Medulla oblongata (tissue), 1 donor: ENCODE data around the gene SARS2.
A peak's percentile ranks its signal among the peaks of the same experiment; 100 is the strongest.
"Not testable (repeated sequence)": the region's sequence is repeated elsewhere in the genome, so short reads cannot be mapped to it uniquely, and the experiment has no call there.

Experiments
- DNase-seq: peaks from one replicate; pipeline ENCODE4 v3.0.0-alpha.2; 2015; ENCODE audit errors: extremely low spot score

SARS2 gene

GRCh38 chr19:38892841-38893240 is 37.7 kb downstream of the SARS2 start:
- no peak for DNase-seq

GRCh38 chr19:38891771-38892170 is 38.8 kb downstream of the SARS2 start:
- DNase-seq = peak; percentile 74

GRCh38 chr19:38890686-38891085 is 39.9 kb downstream of the SARS2 start:
- DNase-seq = no peak

GRCh38 chr19:38889803-38890202 is 40.8 kb downstream of the SARS2 start:
- DNase-seq = no peak

- no peak for DNase-seq
These were observed 41.7 kb downstream of the SARS2 start for GRCh38 chr19:38888876-38889275.

- DNase-seq = not testable (repeated sequence)
These were observed 45.9 kb downstream of the SARS2 start for GRCh38 chr19:38884691-38885090.

GRCh38 chr19:38883286-38883685 is 47.3 kb downstream of the SARS2 start:
- DNase-seq = no peak

- DNase-seq = no peak
These were observed 49.5 kb downstream of the SARS2 start for GRCh38 chr19:38880882-38881609.

- DNase-seq = no peak
These were observed 50.3 kb downstream of the SARS2 start for GRCh38 chr19:38880076-38880881.

- DNase-seq = no peak
These were observed 51.2 kb downstream of the SARS2 start for GRCh38 chr19:38879400-38879751.

GRCh38 chr19:38878575-38879399 is 51.8 kb downstream of the SARS2 start:
- DNase-seq = no peak

- no peak for DNase-seq
These were observed 52.6 kb downstream of the SARS2 start, which contains the start of gene RINL for GRCh38 chr19:38877781-38878574. TSS of gene RINL (minus strand) at chr19:38878275. CDS start at chr19:38876742, 1,533 bp downstream.

- DNase-seq = no peak
These were observed 54.7 kb downstream of the SARS2 start for GRCh38 chr19:38875656-38876395.

- DNase-seq = not testable (repeated sequence)
These were observed 57.2 kb downstream of the SARS2 start for GRCh38 chr19:38873400-38873799.

GRCh38 chr19:38870612-38871011 is 60.0 kb downstream of the SARS2 start:
- DNase-seq = no peak

- peak; percentile 62 for DNase-seq
These were observed 60.5 kb downstream of the SARS2 start for GRCh38 chr19:38869836-38870607.

GRCh38 chr19:38869160-38869835 is 61.3 kb downstream of the SARS2 start:
- no peak for DNase-seq

GRCh38 chr19:38868551-38868950 is 62.0 kb downstream of the SARS2 start:
- no peak for DNase-seq

- DNase-seq = no peak
These were observed 63.3 kb downstream of the SARS2 start for GRCh38 chr19:38867171-38867780.
